Muscle of leg (tissue), 11 donors: ENCODE data around the gene ALDH1A1. TPM values are rescaled to one million over a fixed set of nuclear protein-coding genes. Genes with fewer than 3 reads are reported as not detected.

Source experiments
- DNase-seq: peaks from one replicate; pipeline ENCODE4 v3.0.0; 2013
- H3K27ac ChIP-seq: one replicate; pipeline ENCODE4 v1.5.1; 2013; ENCODE audit warnings: mild to moderate bottlenecking, low read length, control low read depth
- H3K27me3 ChIP-seq: one replicate; pipeline ENCODE4 v1.6.1; 2013; ENCODE audit warnings: low read length; ENCODE audit not compliant: control insufficient read depth, insufficient read depth
- H3K36me3 ChIP-seq: one replicate; pipeline ENCODE4 v1.6.1; 2013; ENCODE audit warnings: low read length; ENCODE audit not compliant: control insufficient read depth, insufficient read depth
- H3K4me1 ChIP-seq: one replicate; pipeline ENCODE4 v1.6.1; 2013; ENCODE audit warnings: low read length; ENCODE audit not compliant: control insufficient read depth, insufficient read depth
- H3K4me3 ChIP-seq: one replicate; pipeline ENCODE4 v1.5.1; 2013; ENCODE audit warnings: low read length, control low read depth
- H3K9me3 ChIP-seq: replicated peaks from 2 replicates; pipeline ENCODE4 v1.6.1; 2013; ENCODE audit warnings: low read depth, low read length; ENCODE audit not compliant: control insufficient read depth
- WGBS: methylation state at CpG from one replicate; pipeline ENCODE4 v1.1.5; 2013; ENCODE audit warnings: missing lambda C conversion rate; ENCODE audit not compliant: insufficient coverage; 5-methylcytosine and 5-hydroxymethylcytosine counted together
- polyA plus RNA-seq, 8 donors: library from polyadenylated mRNA; unstranded; fragments of 120-200 nt; gene quantifications; one replicate each; pipeline versions ENCODE4 v1.2.1 to v1.2.3, GENCODE V29; 2013; ENCODE audit warnings: inconsistent platforms in 1 of 8, low replicate concordance in 1 of 8; ENCODE audit not compliant: insufficient read length in 8 of 8, insufficient read depth in 1 of 8
- total RNA-seq: library from RNA; stranded (reverse); fragments of 120-200 nt; gene quantifications from one replicate; pipeline ENCODE4 v1.2.4, GENCODE V29; 2013

Gene ALDH1A1
- total and polyA plus RNA-seq, 9 donors = 16.7 to 38.0 (median 31.7) TPM

GRCh38 chr9:72924154-72924790 is 28.6 kb downstream of the ALDH1A1 start:
- peaks cover 2% of the 10 kb centered on the region for H3K4me1 ChIP-seq
- H3K4me3 ChIP-seq = no peak overlapping the region
- no CpG with 5 or more reads among the region's 1 CpG for WGBS
- no peaks in the 10 kb centered on the region for H3K36me3 ChIP-seq
- H3K9me3 ChIP-seq = no peaks in the 10 kb centered on the region
- H3K27ac ChIP-seq = no peak overlapping the region
- no peaks in the 10 kb centered on the region for H3K27me3 ChIP-seq
- no peak for DNase-seq

- no peak for DNase-seq
- WGBS = no CpG with 5 or more reads among the region's 1 CpG
- Histone ChIP-seq H3K36me3 (no peaks in the 10 kb centered on the region), H3K4me1 (peaks cover 2% of the 10 kb centered on the region), H3K9me3 (no peaks in the 10 kb centered on the region), H3K27me3 (no peaks in the 10 kb centered on the region), H3K27ac (no peak overlapping the region), H3K4me3 (no peak overlapping the region)
Measured at GRCh38 chr9:72923077-72923476, 29.8 kb downstream of the ALDH1A1 start.

- no peak for DNase-seq
- H3K27ac ChIP-seq = no peak overlapping the region
- H3K4me3 ChIP-seq = no peak overlapping the region
- 55% methylated on average over 1 of the region's 5 CpGs for WGBS
- no peaks in the 10 kb centered on the region for H3K9me3 ChIP-seq
- H3K27me3 ChIP-seq = no peaks in the 10 kb centered on the region
- peaks cover 2% of the 10 kb centered on the region for H3K4me1 ChIP-seq
- no peaks in the 10 kb centered on the region for H3K36me3 ChIP-seq
Measured at GRCh38 chr9:72921888-72922654, 30.8 kb downstream of the ALDH1A1 start.

- 100% methylated on average over 1 of the region's 4 CpGs for WGBS
- peaks cover 4% of the 10 kb centered on the region for H3K36me3 ChIP-seq
- H3K9me3 ChIP-seq = no peaks in the 10 kb centered on the region
- H3K4me1 ChIP-seq = no peaks in the 10 kb centered on the region
- no peak overlapping the region for H3K27ac ChIP-seq
- H3K27me3 ChIP-seq = no peaks in the 10 kb centered on the region
- DNase-seq = no peak
- H3K4me3 ChIP-seq = no peak overlapping the region
Measured at GRCh38 chr9:72919246-72919945, 33.5 kb downstream of the ALDH1A1 start.

GRCh38 chr9:72917892-72918509 is 34.9 kb downstream of the ALDH1A1 start:
- peaks cover 4% of the 10 kb centered on the region for H3K36me3 ChIP-seq
- H3K27me3 ChIP-seq = no peaks in the 10 kb centered on the region
- no peaks in the 10 kb centered on the region for H3K9me3 ChIP-seq
- no peak overlapping the region for H3K27ac ChIP-seq
- WGBS = no CpG with 5 or more reads among the region's 1 CpG
- no peak for DNase-seq
- no peaks in the 10 kb centered on the region for H3K4me1 ChIP-seq
- no peak overlapping the region for H3K4me3 ChIP-seq

- no peak overlapping the region for H3K27ac ChIP-seq
- no peaks in the 10 kb centered on the region for H3K4me1 ChIP-seq
- H3K36me3 ChIP-seq = peaks cover 4% of the 10 kb centered on the region
- H3K4me3 ChIP-seq = no peak overlapping the region
- WGBS = 83% methylated on average over 3 of the region's 5 CpGs
- no peaks in the 10 kb centered on the region for H3K27me3 ChIP-seq
- H3K9me3 ChIP-seq = no peaks in the 10 kb centered on the region
- no peak for DNase-seq
Measured at GRCh38 chr9:72915659-72916058, 37.2 kb downstream of the ALDH1A1 start.

GRCh38 chr9:72914750-72915149 is 38.1 kb downstream of the ALDH1A1 start:
- Histone ChIP-seq H3K9me3 (no peaks in the 10 kb centered on the region), H3K27ac (no peak overlapping the region), H3K27me3 (no peaks in the 10 kb centered on the region), H3K4me1 (no peaks in the 10 kb centered on the region), H3K36me3 (peaks cover 4% of the 10 kb centered on the region), H3K4me3 (no peak overlapping the region)
- no CpG with 5 or more reads among the region's 2 CpGs for WGBS
- no peak for DNase-seq

GRCh38 chr9:72913382-72914009 is 39.4 kb downstream of the ALDH1A1 start:
- no peaks in the 10 kb centered on the region for H3K27me3 ChIP-seq
- peaks cover 4% of the 10 kb centered on the region for H3K36me3 ChIP-seq
- H3K4me3 ChIP-seq = no peak overlapping the region
- no peak for DNase-seq
- no peaks in the 10 kb centered on the region for H3K4me1 ChIP-seq
- 100% methylated on average over 1 of the region's 4 CpGs for WGBS
- H3K9me3 ChIP-seq = no peaks in the 10 kb centered on the region
- no peak overlapping the region for H3K27ac ChIP-seq

- H3K27me3 ChIP-seq = no peaks in the 10 kb centered on the region
- no peaks in the 10 kb centered on the region for H3K4me1 ChIP-seq
- H3K36me3 ChIP-seq = peaks cover 4% of the 10 kb centered on the region
- no peak overlapping the region for H3K4me3 ChIP-seq
- no peaks in the 10 kb centered on the region for H3K9me3 ChIP-seq
- H3K27ac ChIP-seq = no peak overlapping the region
- WGBS = 76% methylated on average over 3 of the region's 7 CpGs
- DNase-seq = no peak
Measured at GRCh38 chr9:72912476-72913381, 40.1 kb downstream of the ALDH1A1 start.
